GM21360 (cell line): ENCODE measurements around the gene ABCC4.
"Not testable (repeated sequence)": the region's sequence is repeated elsewhere in the genome, so short reads cannot be mapped to it uniquely, and the experiment has no call there.

Experiments
- ATAC-seq: cut with Tn5 transposase; IDR thresholded peaks from one replicate; pipeline ENCODE4 v1.9.1; 2021; ENCODE audit warnings: mild to moderate bottlenecking, moderate library complexity; ENCODE audit not compliant: unreplicated experiment

The ABCC4 gene

DNA sequence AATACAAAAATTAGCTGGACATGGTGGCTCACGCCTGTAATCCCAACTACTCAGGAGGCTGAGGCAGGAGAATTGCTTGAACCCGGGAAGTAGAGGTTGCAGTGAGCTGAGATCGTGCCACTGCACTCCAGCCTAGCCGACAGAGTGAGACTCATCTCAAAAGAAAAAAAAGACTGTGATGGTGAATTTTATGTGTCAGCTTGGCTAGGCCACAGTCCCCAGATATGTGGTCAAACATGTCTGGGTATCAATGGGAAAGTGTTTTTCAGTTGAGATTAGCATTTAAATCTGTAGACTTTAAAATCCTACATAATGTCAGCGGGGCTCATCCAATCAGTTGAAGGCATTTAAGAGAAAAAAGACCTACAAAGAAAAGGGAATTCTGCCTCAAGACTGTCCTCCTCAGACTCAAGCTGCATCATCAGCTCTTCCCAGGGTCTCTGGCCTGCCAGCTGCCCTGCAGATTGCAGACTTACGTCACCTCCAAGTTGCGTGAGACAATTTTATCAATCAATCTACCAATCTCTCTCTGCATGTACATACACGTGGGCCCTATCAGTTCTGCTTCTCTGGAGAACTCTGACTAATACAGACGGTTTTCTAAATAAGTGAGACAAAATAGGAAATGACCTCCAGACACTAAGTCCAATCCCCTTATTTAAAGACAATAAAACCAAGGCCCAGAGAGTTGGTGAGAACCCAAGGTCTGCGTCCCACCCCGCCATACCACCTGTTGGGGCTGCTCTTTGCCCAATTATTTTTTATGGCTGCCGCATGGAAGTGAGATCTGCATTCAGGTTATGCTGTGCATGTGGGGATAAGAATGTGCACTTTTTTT lies 99.2 kb downstream of the ABCC4 start:
- no peak for ATAC-seq

DNA sequence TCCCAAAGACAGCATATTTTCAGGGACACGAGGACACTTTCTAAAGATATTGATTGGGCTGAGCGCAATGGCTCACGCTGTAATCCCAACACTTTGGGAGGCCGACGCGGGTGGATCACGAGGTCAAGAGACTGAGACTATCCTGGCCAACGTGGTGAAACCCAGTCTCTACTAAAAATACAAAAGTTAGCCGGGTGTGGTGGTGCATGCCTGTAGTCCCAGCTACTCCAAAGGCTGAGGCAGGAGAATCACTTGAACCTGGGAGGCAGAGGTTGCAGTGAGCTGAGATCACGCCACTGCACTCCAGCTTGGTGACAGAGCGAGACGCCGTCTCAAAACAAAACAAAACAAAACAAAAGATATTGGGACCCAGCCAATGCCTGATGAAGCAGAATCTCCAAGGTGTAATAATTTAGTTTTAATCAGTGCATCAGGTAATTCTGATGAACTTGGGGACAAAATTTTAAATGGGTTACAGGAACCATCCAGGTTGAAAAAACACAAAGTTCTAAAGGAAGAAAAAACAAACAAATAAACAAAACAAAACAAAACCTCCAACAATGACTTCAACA lies 100.8 kb downstream of the ABCC4 start:
- not testable (repeated sequence) for ATAC-seq

DNA sequence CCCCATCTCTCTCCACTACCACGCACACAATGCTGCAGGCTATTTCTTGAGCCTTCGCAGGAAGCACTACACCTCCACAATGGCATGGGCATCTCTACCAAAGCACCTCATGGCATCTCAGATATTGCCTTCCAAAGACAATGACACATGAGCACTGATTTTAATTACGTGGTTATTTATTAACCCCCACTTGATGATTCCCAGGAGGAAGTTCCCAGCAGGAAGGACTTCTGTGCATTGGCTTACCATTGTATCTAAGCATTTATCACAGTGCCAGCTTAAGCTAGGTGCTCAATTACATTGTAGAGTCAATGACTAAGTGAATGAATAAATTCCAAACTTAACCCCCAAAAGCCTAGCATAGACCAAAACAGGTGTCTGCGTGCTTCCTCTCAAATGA lies 101.4 kb downstream of the ABCC4 start:
- ATAC-seq, result no peak

DNA sequence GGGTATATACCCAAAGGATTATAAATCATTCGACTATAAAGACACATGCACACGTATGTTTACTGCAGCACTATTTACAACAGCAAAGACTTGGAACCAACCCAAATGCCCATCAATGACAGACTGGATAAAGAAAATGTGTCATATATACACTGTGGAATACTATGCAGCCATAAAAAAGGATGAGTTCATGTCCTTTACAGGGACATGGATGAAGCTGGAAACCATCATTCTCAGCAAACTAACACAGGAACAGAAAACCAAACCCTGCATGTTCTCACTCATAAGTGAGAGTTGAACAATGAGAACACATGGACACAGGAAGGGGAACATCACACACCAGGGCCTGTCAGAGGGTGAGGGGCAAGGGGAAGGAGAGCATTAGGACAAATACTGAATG lies 102.6 kb downstream of the ABCC4 start:
- not testable (repeated sequence) for ATAC-seq

DNA sequence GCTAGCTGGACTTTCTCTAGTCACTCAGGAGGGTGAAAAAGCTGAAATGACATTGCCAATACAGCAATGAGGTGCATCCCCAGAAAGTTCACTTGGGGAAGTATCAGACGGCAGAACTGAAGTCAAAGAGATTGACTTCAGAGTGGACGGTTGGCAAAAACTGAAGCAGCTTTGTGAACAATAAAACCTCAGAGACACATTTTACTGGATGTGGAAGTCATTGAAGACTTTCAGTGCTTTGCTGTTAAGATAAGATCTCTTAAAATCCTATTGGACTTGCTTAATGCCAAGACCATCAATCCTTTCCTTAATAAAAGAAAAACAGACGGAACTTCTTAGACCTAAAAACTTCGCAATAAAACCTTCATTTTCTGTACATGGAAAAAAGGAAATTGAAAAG lies 103.7 kb downstream of the ABCC4 start:
- no peak for ATAC-seq

DNA sequence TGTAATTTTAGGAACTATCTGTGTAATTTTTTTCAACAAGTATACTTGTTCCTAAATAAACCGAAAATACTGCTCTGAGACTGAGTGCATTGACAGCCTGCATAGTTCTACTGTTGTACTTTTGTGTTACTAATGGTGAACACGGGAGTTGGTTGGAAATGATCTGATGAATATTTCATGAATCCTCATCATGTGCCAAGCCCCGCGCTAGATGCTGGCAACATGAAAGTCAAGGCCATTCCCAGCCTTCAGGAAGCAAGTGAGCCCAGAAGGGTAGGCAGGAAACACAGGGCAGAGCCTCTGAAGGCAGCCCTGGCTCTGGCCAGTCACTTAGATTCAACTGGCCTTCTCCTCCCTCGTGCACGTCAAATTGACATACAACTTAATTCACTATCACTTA lies 106.1 kb downstream of the ABCC4 start:
- no peak for ATAC-seq

DNA sequence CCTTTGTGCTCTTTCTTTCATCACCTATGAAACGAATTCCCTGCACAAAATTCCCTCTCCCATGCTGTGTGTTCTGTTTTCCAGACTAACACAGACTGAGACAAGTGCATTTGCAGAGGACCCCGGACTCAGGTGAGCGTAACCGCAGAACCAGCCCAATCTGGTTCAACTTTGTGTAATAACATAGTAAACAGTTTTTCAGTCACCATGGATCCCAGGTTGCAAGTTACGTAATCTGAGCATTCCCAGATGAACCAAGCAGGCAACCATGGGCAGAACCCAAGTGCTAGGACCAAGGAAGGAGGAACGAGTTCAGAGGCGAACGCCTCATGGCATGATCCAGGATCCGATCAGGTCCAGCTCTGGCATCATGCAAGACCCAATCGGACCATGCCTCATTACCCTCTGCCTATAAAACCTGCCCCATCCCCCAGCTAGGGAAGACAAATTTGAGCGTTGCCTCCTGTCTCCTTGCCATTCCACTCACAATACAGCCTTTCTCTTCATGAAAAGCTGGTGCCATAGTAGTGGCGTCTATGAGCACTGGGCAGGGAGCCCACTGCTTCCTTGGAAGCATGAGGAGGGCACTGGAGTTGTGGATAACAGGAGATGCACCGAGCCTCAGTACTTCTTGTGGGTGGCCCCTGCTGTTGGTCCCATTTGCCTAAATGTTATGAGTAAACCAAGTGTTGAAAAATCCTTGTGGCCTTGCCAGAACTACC lies 107.6 kb downstream of the ABCC4 start:
- ATAC-seq, result no peak

DNA sequence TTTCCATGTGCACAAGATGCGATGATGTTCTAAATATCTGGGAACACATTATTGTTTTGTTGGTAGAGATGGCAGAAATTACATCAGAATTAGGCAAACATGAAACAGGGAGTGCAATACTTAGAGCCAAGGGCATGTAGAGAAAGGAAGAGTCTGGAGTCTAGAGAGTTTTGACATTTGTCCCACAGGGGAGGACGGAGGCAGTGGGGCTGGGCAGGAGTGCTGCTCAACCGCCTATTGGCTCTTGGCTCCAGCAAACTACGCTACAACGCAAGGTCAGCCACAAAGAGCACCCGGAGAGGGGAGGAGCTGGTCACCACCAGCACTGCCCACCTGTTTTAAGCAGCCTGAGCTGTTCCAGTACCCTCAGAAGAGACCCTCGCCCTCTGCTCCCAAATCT lies 108.3 kb downstream of the ABCC4 start:
- no peak for ATAC-seq

DNA sequence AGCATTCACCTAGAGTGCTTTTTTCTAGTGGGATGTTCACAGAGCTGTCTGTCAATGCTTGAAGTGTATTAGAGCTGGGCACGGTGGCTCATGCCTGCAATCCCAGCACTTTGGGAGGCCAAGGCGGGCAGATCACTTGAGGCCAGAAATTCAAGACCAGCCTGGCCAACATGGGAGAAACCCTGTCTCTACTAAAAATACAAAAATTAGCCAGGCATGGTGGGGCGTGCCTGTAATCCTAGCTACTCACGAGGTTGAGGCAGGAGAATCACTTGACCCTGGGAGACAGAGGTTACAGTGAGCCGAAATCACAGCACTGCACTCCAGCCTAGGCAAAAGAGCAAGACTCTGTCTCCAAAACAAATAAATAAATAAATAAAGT lies 108.7 kb downstream of the ABCC4 start:
- not testable (repeated sequence) for ATAC-seq

DNA sequence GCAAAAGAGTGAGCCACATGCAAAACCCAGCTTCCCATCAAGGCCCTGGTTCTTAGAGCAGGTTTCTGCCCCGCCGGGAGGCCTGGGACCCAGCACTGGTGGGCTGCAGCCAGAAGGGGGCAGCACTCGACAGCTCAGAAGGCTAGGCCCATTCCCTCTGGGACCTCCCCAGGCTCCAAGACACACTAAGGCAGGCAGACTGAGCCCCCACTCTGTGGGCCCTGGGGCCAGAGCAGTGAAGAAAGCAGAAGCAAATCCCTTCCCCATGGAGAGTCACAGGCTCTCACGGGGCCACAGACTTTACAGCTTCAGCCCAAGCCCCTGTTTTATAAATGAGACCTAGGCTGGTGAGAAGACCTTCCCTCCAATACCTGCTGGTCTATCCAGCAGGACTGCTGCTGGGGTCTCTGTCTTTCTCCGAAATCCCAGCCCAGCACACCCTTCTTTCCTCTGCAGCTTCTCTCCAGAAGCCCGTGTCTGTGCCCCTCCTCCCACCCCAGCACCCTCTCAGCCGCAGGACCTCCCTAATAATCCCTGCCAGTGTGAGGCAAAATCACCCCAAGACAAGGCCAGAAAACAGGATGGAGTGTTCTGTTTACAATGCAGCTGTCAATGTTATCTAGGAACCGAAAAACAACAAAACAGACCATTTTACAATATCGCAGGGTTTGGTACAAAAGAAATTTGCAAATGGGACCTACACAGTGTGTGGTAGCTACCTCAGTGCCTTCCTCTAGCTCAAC lies 109.3 kb downstream of the ABCC4 start:
- ATAC-seq, result peak; percentile 94

DNA sequence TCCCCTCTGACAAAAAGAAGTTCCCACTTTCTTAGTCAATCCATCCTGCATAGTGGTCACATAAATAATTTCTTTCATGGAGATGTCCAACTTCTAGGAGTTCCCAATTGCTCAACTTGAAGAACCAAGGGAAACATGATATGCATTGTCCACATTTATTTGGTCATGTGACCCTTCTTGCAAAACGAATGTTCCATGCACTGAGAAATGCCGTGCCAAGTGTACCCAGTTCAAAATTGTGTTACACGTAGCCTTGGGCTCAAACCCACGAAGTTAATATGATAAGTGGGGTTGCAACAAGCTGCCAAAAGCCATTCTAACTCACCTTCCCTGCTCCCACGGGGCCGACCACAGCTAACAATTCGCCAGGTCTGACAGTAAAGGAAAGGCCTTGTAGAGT lies 113.1 kb downstream of the ABCC4 start:
- ATAC-seq, result no peak

DNA sequence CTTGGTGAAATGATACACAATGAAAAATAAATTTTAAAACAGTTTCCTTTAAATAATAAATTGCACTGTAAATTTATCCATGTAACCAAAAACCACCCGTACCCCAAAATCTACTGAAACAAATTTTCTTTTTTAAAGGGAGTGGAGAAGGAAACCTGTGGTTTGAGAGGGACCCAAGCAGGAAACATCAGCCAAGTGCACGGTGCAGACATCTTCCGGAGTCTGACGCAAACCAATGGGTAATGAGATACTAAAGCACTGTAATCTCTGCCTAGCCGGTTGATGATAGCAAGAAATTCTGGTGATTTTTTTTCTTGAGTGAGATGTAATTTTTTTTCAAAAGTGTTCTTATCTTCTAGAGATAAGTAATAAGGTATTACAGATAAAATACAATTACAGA lies 115.4 kb downstream of the ABCC4 start:
- ATAC-seq, result no peak

DNA sequence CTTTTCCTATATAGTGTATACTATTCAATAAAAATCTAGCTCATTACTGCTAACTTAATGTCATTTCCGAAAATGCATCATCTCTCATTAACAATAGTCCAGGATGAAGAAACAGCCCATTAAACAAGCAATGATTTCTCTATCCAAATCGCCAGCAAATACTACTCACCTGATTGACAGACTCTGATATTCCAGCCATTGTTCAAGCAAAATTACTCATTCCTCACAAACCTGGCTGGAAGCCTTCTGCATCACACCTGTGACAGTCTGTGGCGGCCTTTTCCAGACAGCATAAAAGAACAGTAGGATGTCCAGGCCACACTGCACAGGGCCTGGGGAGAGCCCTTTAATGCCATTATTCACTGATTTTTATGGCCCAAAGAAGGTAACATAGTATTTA lies 115.9 kb downstream of the ABCC4 start:
- ATAC-seq, result no peak

DNA sequence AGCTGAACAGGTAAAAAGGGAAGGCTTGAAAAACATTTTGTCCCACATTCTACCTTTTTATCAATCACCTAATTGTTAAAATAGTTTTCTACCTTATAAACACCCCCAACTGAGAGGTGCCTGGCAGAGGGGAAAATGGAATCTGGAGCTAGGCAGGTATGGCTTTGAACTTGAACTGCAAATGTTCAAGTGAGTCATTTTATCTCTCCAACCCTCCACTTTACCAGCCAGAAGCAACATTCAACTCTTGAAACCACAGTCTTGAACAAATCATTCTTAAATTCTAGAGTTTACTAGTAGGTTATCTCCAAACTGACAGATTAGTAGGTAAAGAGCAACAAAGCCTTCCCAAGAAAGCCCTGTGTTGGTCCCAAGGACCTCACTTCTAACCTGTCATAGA lies 116.9 kb downstream of the ABCC4 start:
- ATAC-seq, result no peak

DNA sequence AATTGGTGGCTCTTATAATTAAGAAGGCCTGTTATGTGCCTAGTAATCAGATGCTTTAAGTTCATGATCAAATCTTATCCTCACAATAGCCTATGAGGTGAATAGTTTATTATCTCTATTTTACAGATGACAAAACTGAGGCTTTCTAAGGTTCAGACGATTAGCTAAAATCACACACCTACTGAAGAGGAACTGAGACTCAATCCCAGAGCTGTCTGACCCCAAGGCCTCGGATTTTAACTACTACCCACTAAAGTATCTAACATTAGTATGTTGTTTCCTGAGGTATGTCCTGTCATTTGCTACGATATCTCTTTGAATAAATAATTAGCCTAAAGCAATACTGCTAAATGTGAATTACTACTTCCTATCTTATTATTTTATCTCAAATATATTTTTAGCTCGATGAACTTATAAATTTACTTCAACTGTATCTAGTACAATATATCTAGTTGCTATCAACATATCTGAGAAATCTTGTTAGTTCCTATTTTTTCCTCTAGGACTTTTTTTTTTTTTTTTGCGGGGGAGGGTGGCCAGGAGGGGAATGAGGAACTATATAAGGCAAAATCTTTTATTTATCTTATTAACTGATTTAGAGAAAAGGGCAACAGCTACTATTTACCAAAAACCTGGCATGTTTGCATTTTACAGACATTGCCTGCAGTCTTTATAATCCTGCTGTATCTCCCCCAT lies 118.5 kb downstream of the ABCC4 start:
- ATAC-seq, result peak; percentile 47

DNA sequence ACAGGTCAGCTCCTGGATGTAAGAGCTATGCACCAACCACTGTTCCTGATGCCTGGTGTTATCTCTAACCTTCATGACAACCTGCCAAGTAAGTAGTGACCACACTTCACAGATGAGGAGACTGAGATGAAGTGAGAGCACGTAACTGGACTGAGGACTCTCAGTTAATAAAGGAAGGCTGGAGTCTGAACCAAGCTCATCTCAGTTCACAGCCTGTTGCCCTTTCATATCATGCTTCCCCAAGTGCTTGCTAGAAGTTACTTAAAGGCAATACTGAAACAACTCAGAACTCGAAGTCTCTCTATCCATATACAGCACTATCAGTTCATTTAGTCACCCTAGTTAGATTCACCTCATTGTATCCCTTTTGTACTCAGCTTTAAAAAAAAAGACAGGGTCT lies 119.7 kb downstream of the ABCC4 start:
- ATAC-seq, result peak; percentile 86

DNA sequence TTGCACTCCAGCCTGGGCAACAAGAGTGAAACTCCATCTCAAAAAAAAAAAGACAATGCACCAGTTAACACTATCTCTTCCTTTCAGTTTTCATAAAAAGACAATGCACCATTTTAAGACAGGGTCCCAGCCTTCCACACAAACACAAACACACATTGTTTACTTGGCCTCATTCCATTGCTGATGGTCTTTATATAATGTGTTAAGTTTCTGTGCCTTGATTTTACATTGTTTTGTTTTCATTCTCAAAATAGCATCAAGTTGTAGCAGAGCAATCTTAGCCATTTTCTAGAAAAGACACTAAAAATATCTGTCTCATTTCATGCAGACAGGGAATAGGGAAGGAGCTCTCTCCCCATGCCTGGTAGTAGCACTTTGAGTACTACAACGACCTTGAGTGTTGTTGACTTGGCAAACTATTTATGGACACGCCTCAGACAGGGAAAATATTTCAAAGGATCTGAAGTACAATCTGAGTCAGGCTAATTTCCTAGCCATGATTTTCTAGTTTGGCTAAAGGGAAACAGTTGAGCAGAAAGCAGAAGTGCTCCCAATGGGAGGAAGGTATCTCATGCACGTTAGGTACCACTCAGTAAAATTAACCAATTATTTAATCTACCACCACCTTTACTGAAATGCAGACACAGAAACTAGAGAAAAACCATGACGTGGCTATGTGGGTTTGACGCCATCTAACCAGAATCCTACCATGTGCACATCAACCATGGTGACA lies 120.6 kb downstream of the ABCC4 start:
- ATAC-seq, result no peak

DNA sequence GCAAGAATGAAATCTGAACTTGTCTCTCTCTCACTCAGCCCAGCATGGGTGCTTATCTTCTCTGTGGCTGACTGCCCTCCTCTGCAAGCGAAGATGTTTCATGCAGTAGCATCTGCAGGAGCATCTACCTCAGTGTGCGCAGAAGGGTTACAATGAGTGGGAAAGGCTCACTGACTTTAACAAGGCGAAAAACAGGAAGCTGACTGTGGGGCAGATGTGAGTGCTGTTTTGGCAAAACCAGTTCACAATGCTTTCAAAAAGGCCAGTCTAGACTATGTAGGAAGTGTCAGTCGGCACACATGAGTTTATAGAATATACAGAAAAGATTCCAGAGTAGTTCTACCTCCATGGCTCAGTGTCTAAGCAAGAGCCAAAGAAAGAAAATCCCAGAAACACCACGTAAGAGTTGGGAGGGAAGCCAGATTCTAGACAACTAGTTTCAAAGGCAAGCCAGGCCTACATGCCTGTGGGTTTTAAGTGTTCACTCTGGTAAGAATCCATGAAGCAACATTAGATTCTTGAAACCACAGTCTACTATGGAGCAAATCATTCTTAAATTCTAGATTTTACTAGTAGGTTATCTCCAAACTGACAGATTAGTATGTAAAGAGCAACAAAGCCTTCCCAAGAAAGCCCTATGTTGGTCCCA lies 124.5 kb downstream of the ABCC4 start:
- ATAC-seq, result no peak

DNA sequence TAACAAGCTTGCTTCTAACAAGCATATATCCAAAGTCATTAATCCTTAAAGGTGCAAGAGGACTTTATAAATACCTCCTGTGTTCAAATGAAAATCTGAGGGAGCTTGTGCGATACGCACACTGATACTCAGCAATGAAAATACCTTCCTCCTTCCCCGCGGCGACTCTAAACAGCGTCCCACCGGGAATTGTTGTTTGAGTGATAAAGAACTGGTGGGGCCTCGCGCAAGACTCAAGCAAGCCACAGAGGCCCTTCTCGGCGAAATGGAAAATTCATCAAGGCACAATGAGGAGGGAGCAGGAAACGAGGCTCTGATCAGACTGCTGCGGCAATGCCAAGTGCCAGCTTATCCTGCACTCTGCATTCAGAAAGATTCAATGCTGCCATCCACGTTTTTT lies 126.7 kb downstream of the ABCC4 start:
- ATAC-seq, result no peak

DNA sequence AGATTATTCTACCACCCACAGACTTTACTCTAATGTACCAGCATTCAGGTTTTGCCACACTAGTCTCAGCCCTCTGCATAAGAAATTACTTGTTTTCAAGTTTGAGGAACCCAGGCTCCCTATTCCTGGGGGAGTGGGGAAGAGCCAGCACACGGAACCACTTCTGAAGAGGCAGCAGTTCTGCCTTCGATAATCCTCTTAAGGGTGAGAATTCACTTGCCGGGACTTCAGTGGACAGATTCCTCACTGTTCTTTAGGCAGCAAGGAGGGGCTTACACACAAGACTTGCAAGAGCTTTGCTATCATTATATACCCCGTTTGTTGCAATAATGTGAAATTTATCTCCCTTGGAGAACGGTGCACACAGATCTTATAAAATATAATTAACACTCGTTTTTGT lies 133.1 kb downstream of the ABCC4 start:
- no peak for ATAC-seq
